Esophagus muscularis mucosa (tissue), 4 donors: Measurements from ENCODE around the gene TIMM10. TPM values are rescaled to one million over a fixed set of nuclear protein-coding genes. Genes with fewer than 3 reads are reported as not detected.

Source experiments
- DNase-seq: peaks from one replicate; pipeline ENCODE4 v3.0.0-alpha.2; 2017; ENCODE audit errors: extremely low spot score
- H3K27ac ChIP-seq, 4 donors: fragments of 200-600 bp; sonication (generic); replicated peaks in 1 of 4; 1 replicate in 3 of 4; 2 replicates in 1 of 4; pipeline ENCODE4 v1.5.1; 2016 to 2019; ENCODE audit warnings: mild to moderate bottlenecking in 1 of 4
- H3K27me3 ChIP-seq, 4 donors: fragments of 200-600 bp; sonication (generic); one replicate each; pipeline versions ENCODE4 v1.5.1 to v1.6.0; 2016 to 2019
- H3K36me3 ChIP-seq, 4 donors: fragments of 200-600 bp; sonication (generic); one replicate each; pipeline ENCODE4 v1.5.1; 2016 to 2019
- H3K4me1 ChIP-seq, 4 donors: fragments of 200-600 bp; sonication (generic); one replicate each; pipeline ENCODE4 v1.5.1; 2016 to 2019
- H3K4me3 ChIP-seq, 4 donors: fragments of 200-600 bp; sonication (generic); 1 replicate in 2 of 4; 2 replicates in 2 of 4; pipeline ENCODE4 v1.5.1; 2016 to 2019; ENCODE audit warnings: mild to moderate bottlenecking in 4 of 4, moderate library complexity in 1 of 4
- H3K9me3 ChIP-seq, 4 donors: fragments of 200-600 bp; sonication (generic); 1 replicate in 3 of 4; 2 replicates in 1 of 4; pipeline ENCODE4 v1.5.1; 2016 to 2019
- EP300 ChIP-seq: sonication (generic); formaldehyde crosslinking; IDR thresholded peaks from one replicate; pipeline ENCODE4 v1.6.1; 2017; ENCODE audit warnings: antibody characterized with exemption
- POLR2A ChIP-seq: fragments of 450-650 bp; IDR thresholded peaks from one replicate; pipeline ENCODE4 v1.6.1; 2017; ENCODE audit warnings: antibody characterized with exemption, moderate library complexity, mild to moderate bottlenecking, low read depth
- POLR2AphosphoS5 ChIP-seq, 2 donors: sonication (generic); formaldehyde crosslinking; IDR thresholded peaks; one replicate each; pipeline ENCODE4 v1.6.1; 2017; ENCODE audit warnings: antibody characterized with exemption in 2 of 2
- WGBS: methylation state at CpG from one replicate; pipeline ENCODE4 v1.1.5; 2018; 5-methylcytosine and 5-hydroxymethylcytosine counted together
- intact Hi-C: fragments of 100-400 bp; cut with DNase I; formaldehyde crosslinking; loops from one replicate; pipeline ENCODE4 v1.15.1; 2023
- total RNA-seq, 4 donors: library from RNA; depleted of rRNA; stranded (reverse); fragments of >200 nt; gene quantifications; one replicate each; pipeline versions ENCODE4 v1.1.0 to v1.2.1, GENCODE V29; 2016
- TF ChIP-seq, protein P1 (sequence below), 3 experiments: fragments of 200-600 bp in 2 of 3; fragments of 450-650 bp in 1 of 3; sonication (generic) in 2 of 3; IDR thresholded peaks; one replicate each; pipeline ENCODE4 v1.5.1; 2017 to 2019; ENCODE audit warnings: antibody characterized with exemption in 3 of 3, mild to moderate bottlenecking in 2 of 3, moderate library complexity in 1 of 3

Gene TIMM10
- total RNA-seq, 4 donors from 2014 or later, result 41.9 to 49.1 (median 43.1) TPM

- intact Hi-C loops, result no loop called here
- WGBS, result 84% methylated on average over 6 of the region's 6 CpGs
- Histone ChIP-seq H3K36me3 (peaks cover 51 to 87% (median 68%) of the 10 kb centered on the region in 4 donors), H3K9me3 (no peaks in the 10 kb centered on the region), H3K27ac (no peak overlapping the region), H3K27me3 (peaks cover 0 to 20% (median 6%) of the 10 kb centered on the region in 4 donors), H3K4me3 (no peak overlapping the region), H3K4me1 (peaks cover 5 to 6% (median 6%) of the 10 kb centered on the region in 4 donors)
- TF ChIP-seq, protein P1, sequence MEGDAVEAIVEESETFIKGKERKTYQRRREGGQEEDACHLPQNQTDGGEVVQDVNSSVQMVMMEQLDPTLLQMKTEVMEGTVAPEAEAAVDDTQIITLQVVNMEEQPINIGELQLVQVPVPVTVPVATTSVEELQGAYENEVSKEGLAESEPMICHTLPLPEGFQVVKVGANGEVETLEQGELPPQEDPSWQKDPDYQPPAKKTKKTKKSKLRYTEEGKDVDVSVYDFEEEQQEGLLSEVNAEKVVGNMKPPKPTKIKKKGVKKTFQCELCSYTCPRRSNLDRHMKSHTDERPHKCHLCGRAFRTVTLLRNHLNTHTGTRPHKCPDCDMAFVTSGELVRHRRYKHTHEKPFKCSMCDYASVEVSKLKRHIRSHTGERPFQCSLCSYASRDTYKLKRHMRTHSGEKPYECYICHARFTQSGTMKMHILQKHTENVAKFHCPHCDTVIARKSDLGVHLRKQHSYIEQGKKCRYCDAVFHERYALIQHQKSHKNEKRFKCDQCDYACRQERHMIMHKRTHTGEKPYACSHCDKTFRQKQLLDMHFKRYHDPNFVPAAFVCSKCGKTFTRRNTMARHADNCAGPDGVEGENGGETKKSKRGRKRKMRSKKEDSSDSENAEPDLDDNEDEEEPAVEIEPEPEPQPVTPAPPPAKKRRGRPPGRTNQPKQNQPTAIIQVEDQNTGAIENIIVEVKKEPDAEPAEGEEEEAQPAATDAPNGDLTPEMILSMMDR (IDR thresholded peaks at IDR 0.05), result no peak
- TF ChIP-seq EP300 (no peak), POLR2A (no peak), POLR2AphosphoS5 (IDR thresholded peaks at IDR 0.05) (no peak)
- no peak for DNase-seq
Measured at GRCh38 chr11:57487920-57488659, 42.5 kb downstream of the TIMM10 start.

DNA sequence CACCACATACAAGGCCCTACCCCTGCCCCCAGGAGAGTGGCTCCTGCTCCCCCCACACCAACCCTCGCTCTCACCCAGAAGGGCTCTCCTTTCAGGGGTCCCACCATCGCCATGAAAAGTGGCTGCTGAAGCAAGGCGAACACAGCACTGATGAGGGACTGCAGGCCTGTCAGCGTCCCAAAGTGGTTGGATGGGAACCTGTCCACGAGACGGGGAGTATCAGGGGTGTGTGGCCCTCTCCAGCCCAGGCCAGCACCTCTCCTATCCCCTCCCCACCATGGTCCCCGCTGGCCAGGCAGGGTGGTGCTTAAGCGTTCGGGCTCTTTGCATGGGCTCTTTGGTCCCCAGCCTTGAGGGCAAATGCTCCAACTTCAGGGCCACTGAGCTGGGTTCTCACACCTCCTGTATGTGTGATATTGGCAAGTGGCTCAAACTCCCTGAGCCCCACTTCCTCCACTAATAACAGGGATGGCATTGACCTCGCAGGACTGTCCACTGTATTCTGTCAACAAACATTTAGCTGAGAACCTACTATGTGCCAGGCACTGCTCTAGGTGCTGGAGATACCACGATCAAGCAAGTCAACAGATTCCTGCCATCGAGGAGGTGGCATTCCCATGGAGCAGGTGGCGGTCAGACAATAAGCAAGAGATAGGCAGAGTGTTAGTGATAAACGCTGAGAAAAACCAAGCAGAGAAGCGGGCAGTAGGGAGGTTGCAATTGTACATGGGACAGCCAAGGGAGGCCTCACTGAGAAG is 43.4 kb downstream of the TIMM10 start:
- Histone ChIP-seq H3K9me3 (no peaks in the 10 kb centered on the region), H3K27me3 (peaks cover 0 to 29% (median 15%) of the 10 kb centered on the region in 4 donors), H3K27ac (no peak overlapping the region), H3K4me3 (no peak overlapping the region), H3K36me3 (peaks cover 51 to 87% (median 68%) of the 10 kb centered on the region in 4 donors), H3K4me1 (peaks cover 14 to 15% (median 15%) of the 10 kb centered on the region in 4 donors)
- no peak for DNase-seq
- TF ChIP-seq, protein P1 (IDR thresholded peaks at IDR 0.05), result no peak
- TF ChIP-seq POLR2AphosphoS5 (IDR thresholded peaks at IDR 0.05), result no peak
- TF ChIP-seq POLR2A, result no peak
- no peak for TF ChIP-seq EP300
- WGBS, result 96% methylated on average over 7 of the region's 15 CpGs
- intact Hi-C loops, result no loop called here

DNA sequence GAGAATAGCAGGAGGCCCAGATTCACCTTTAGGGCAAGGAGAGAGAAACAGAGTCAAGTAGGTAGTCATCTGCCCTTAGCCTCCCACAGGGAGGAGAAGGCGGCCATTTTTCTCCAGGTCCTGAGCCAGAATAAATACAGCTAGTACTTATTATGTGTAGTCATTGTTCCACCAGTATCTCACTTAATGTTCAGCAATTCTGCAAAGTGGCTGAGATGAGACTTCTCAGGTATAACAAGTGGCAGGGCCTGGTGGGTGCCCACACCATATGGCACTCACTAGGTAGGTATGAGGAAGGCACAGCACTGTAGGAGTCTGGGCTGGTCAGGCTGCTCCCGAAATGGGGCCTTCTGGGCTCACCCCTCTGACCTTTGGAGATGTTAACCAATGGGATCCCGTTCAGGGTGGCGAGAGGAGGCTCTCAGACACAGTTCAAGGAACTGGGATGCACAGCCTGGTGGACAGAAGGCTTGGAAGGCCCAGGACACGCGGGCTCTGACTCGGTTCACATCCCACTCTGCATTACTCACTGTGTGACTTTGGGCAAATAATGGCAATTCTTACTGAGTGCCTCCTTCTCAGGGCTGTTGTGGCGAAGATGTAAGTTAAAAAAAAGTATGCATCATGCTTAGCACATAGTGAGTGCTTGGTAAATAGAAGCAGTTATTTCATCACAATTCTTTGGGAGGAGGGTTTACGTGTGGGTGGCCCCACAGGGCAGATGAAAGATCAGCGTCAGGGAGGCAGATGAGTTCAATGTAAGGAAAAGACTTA is 45.1 kb downstream of the TIMM10 start:
- Histone ChIP-seq H3K4me3 (no peak overlapping the region), H3K27ac (no peak overlapping the region), H3K36me3 (peaks cover 51 to 73% (median 57%) of the 10 kb centered on the region in 4 donors), H3K27me3 (peaks cover 0 to 36% (median 16%) of the 10 kb centered on the region in 4 donors), H3K4me1 (peaks cover 14 to 17% (median 16%) of the 10 kb centered on the region in 4 donors), H3K9me3 (no peaks in the 10 kb centered on the region)
- DNase-seq, result no peak
- 80% methylated on average over 10 of the region's 10 CpGs for WGBS
- TF ChIP-seq POLR2A (no peak), EP300 (no peak), POLR2AphosphoS5 (IDR thresholded peaks at IDR 0.05) (no peak)
- TF ChIP-seq, protein P1 (IDR thresholded peaks at IDR 0.05), result no peak
- intact Hi-C loops, result no loop called here

GRCh38 chr11:57484141-57484710 is 46.3 kb downstream of the TIMM10 start:
- Histone ChIP-seq H3K4me3 (no peak overlapping the region), H3K36me3 (peaks cover 43 to 61% (median 49%) of the 10 kb centered on the region in 4 donors), H3K27ac (no peak overlapping the region), H3K9me3 (no peaks in the 10 kb centered on the region), H3K4me1 (peaks cover 14 to 17% (median 16%) of the 10 kb centered on the region in 4 donors), H3K27me3 (peaks cover 0 to 36% (median 16%) of the 10 kb centered on the region in 4 donors)
- whole genome bisulfite sequencing, result 81% methylated on average over 7 of the region's 7 CpGs
- DNase-seq, result no peak
- intact Hi-C loops, result loop anchor here (5.0 kb wide), 1 partner anchor 137 kb away; no protein-coding TSS in a partner anchor
- no peak for TF ChIP-seq POLR2A
- no peak for TF ChIP-seq POLR2AphosphoS5 (IDR thresholded peaks at IDR 0.05)
- no peak for TF ChIP-seq EP300
- TF ChIP-seq, protein P1 (IDR thresholded peaks at IDR 0.05), result no peak
